Natural killer cell (primary cell): ENCODE results near the gene KRT81. TPM values are rescaled to one million over a fixed set of nuclear protein-coding genes. Genes with fewer than 3 reads are reported as not detected.

ENCODE experiments used
- ATAC-seq, 3 donors: fragments of 150-1000 bp in 2 of 3; fragments of 200-7000 bp in 1 of 3; cut with Tn5 transposase; 1 replicate in 1 of 3; 2 replicates in 2 of 3; pipeline ENCODE4 v1.10.0; 2021; ENCODE audit warnings: mild to moderate bottlenecking in 2 of 3, moderate library complexity in 2 of 3
- DNase-seq, 2 donors: peaks; one replicate each; pipeline versions ENCODE4 v3.0.0 to v3.0.0-alpha.2; 2013 to 2021; ENCODE audit warnings: mixed read lengths in 1 of 2
- H3K27ac ChIP-seq: one replicate; pipeline ENCODE4 v1.5.1; 2013; ENCODE audit warnings: mild to moderate bottlenecking, low read length
- H3K27me3 ChIP-seq: one replicate; pipeline ENCODE4 v1.6.1; 2013; ENCODE audit warnings: low read length; ENCODE audit not compliant: control insufficient read depth, insufficient read depth
- H3K36me3 ChIP-seq: one replicate; pipeline ENCODE4 v1.6.1; 2013; ENCODE audit warnings: low read length; ENCODE audit not compliant: control insufficient read depth, insufficient read depth
- H3K4me1 ChIP-seq: one replicate; pipeline ENCODE4 v1.6.1; 2013; ENCODE audit warnings: low read length; ENCODE audit not compliant: control insufficient read depth, insufficient read depth
- H3K4me3 ChIP-seq: one replicate; pipeline ENCODE4 v1.5.1; 2013; ENCODE audit warnings: low read length
- H3K9me3 ChIP-seq: one replicate; pipeline ENCODE4 v1.6.1; 2013; ENCODE audit warnings: low read length; ENCODE audit not compliant: control insufficient read depth, insufficient read depth
- H3K27ac Mint-ChIP-seq, 2 donors: one replicate each; pipeline ENCODE4 v1.8.0; 2022; ENCODE audit warnings: mild to moderate bottlenecking in 2 of 2, mixed read lengths in 2 of 2, moderate library complexity in 1 of 2
- H3K27me3 Mint-ChIP-seq, 2 donors: one replicate each; pipeline ENCODE4 v1.8.0; 2022; ENCODE audit warnings: low read depth in 2 of 2, mixed read lengths in 2 of 2
- H3K36me3 Mint-ChIP-seq: one replicate; pipeline ENCODE4 v1.8.0; 2022; ENCODE audit warnings: mixed read lengths
- H3K4me1 Mint-ChIP-seq, 2 donors: one replicate each; pipeline ENCODE4 v1.8.0; 2022; ENCODE audit warnings: mixed read lengths in 2 of 2
- H3K4me3 Mint-ChIP-seq: one replicate; pipeline ENCODE4 v1.8.0; 2022; ENCODE audit warnings: mild to moderate bottlenecking, moderate library complexity, mixed read lengths
- H3K9me3 Mint-ChIP-seq, 2 donors: one replicate each; pipeline ENCODE4 v1.8.0; 2022; ENCODE audit warnings: mixed read lengths in 2 of 2
- CTCF ChIP-seq: fragments of 200-600 bp; IDR thresholded peaks from one replicate; pipeline ENCODE4 v1.8.0; 2022; ENCODE audit warnings: antibody characterized with exemption
- WGBS: methylation state at CpG from one replicate; pipeline ENCODE4 v1.1.7; 2013; ENCODE audit warnings: missing lambda C conversion rate; ENCODE audit not compliant: insufficient coverage; 5-methylcytosine and 5-hydroxymethylcytosine counted together
- intact Hi-C: fragments of 100-400 bp; cut with micrococcal nuclease; formaldehyde crosslinking; loops from one replicate; pipeline ENCODE4 v1.14.2; 2022
- total RNA-seq, 4 donors: library from RNA; stranded (reverse); fragments of 120-200 nt in 1 of 4; gene quantifications; one replicate each; pipeline versions ENCODE4 v1.2.3 to v1.2.4, GENCODE V29; 2013 to 2022

KRT81 gene
- total RNA-seq, 3 donors from 2014 or later (not counting 1 experiment from before 2014, with no cell fraction given): 0.28 to 1.4 (median 1.3) TPM

DNA sequence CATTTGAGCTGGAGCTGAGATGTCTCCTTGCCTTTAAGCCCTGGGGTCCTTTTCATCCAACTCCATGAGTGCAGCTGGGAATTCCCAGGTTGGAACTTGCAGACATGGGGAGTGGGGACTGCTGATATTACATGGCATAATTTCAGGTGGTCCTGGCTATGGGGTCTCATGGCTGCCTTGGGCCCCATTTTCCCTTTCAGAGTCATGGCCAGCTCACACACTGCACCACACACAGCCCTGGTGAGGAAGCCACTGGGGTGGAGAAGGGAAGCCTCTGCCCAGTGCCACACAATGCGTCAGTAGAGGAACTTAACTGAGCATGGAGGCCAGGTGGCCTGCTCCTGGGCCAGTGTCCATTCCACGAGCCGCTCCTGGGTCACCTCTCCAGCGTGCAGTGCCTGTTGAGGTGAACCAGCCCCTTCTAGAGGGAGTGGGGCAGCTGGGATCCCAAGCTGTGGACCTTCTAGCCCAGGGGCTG lies 34.2 kb downstream of the KRT81 start:
- H3K9me3 Mint-ChIP-seq: no peaks in the 10 kb centered on the region
- Histone ChIP-seq H3K27ac (no peak overlapping the region), H3K4me1 (peaks cover 3% of the 10 kb centered on the region), H3K4me3 (no peak overlapping the region), H3K36me3 (no peaks in the 10 kb centered on the region), H3K27me3 (peaks cover 23% of the 10 kb centered on the region), H3K9me3 (no peaks in the 10 kb centered on the region)
- ATAC-seq (no peak), DNase-seq (no peak)
- no peak for TF ChIP-seq CTCF
- no peaks in the 10 kb centered on the region for H3K36me3 Mint-ChIP-seq
- peaks cover 11 to 13% of the 10 kb centered on the region in 2 donors for H3K4me1 Mint-ChIP-seq
- WGBS: 84% methylated on average over 4 of the region's 4 CpGs
- peaks cover 57 to 58% of the 10 kb centered on the region in 2 donors for H3K27me3 Mint-ChIP-seq
- intact Hi-C loops: no loop called here
- H3K27ac Mint-ChIP-seq: no peak overlapping the region
- H3K4me3 Mint-ChIP-seq: no peak overlapping the region

GRCh38 chr12:52256584-52256935 lies 34.8 kb downstream of the KRT81 start:
- H3K9me3 ChIP-seq: no peaks in the 10 kb centered on the region
- no peak for TF ChIP-seq CTCF
- no peak overlapping the region for H3K4me3 ChIP-seq
- ATAC-seq: no peak
- H3K27me3 ChIP-seq: peaks cover 23% of the 10 kb centered on the region
- H3K27ac ChIP-seq: no peak overlapping the region
- no peak for DNase-seq
- H3K27me3 Mint-ChIP-seq: peaks cover 56 to 57% of the 10 kb centered on the region in 2 donors
- no peaks in the 10 kb centered on the region for H3K36me3 ChIP-seq
- H3K36me3 Mint-ChIP-seq: no peaks in the 10 kb centered on the region
- no peaks in the 10 kb centered on the region for H3K9me3 Mint-ChIP-seq
- H3K27ac Mint-ChIP-seq: no peak overlapping the region
- intact Hi-C loops: no loop called here
- no peak overlapping the region for H3K4me3 Mint-ChIP-seq
- peaks cover 11 to 18% of the 10 kb centered on the region in 2 donors for H3K4me1 Mint-ChIP-seq
- WGBS: 74% methylated on average over 2 of the region's 2 CpGs
- H3K4me1 ChIP-seq: peaks cover 3% of the 10 kb centered on the region

DNA sequence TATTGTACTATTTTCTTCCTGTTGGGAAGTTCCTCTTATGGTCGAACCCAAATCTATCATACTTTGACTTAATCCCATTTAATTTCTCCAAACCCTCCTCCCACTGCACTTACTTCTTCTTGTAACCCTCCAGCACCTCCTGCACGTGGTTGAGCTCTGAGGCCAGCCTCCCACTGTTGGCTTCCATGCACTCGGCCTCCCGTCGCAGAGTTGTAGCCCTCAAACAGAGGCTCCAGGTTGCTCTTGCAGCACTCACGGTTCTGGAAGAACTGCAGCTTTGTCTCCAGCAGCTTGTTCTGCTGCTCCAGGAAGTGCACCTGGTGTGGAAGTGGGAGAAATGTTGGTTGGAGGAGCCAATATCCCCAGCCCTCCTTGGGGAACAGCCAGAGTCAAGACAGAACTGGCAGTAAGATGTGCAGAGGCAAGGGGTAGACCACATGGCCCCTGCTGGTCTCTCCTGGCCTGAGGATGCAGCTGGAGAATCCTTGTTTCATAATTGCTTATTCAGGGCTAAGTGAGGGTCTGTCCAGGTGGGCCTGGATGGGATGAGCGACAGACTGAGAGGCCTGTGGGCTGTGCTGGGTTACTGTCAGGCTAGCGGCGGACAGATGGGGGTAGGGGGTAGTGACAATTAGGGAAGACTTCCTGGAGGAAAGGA lies 35.3 kb downstream of the KRT81 start:
- Mint-ChIP-seq H3K27me3 (peaks cover 51 to 55% of the 10 kb centered on the region in 2 donors), H3K4me3 (no peak overlapping the region), H3K9me3 (no peaks in the 10 kb centered on the region), H3K36me3 (no peaks in the 10 kb centered on the region), H3K4me1 (peaks cover 11 to 19% of the 10 kb centered on the region in 2 donors), H3K27ac (no peak overlapping the region)
- no peak for TF ChIP-seq CTCF
- H3K4me1 ChIP-seq: peaks cover 3% of the 10 kb centered on the region
- H3K27me3 ChIP-seq: peaks cover 25% of the 10 kb centered on the region
- H3K27ac ChIP-seq: no peak overlapping the region
- H3K4me3 ChIP-seq: no peak overlapping the region
- intact Hi-C loops: no loop called here
- ATAC-seq: no peak
- H3K36me3 ChIP-seq: no peaks in the 10 kb centered on the region
- H3K9me3 ChIP-seq: no peaks in the 10 kb centered on the region
- no peak for DNase-seq
- WGBS: 88% methylated on average over 9 of the region's 9 CpGs
